Thyroid gland (tissue), 4 donors: ENCODE measurements around the gene GPC1. TPM values are rescaled to one million over a fixed set of nuclear protein-coding genes. Genes with fewer than 3 reads are reported as not detected.

Source experiments
- DNase-seq, 2 donors: peaks; one replicate each; pipeline ENCODE4 v3.0.0-alpha.2; 2019
- H3K27ac ChIP-seq, 3 donors: fragments of 200-600 bp; sonication (generic); 1 replicate in 2 of 3; 2 replicates in 1 of 3; pipeline ENCODE4 v1.5.1; 2016 to 2019; ENCODE audit warnings: mild to moderate bottlenecking in 1 of 3, moderate library complexity in 1 of 3
- H3K27me3 ChIP-seq: fragments of 200-600 bp; sonication (generic); one replicate; pipeline ENCODE4 v1.5.1; 2019
- H3K36me3 ChIP-seq, 2 donors: fragments of 200-600 bp; sonication (generic); one replicate each; pipeline ENCODE4 v1.5.1; 2016 to 2019
- H3K4me1 ChIP-seq, 2 donors: fragments of 200-600 bp; sonication (generic); one replicate each; pipeline ENCODE4 v1.5.1; 2017 to 2019
- H3K4me3 ChIP-seq, 3 donors: fragments of 200-600 bp; sonication (generic); replicated peaks in 1 of 3; 1 replicate in 2 of 3; 2 replicates in 1 of 3; pipeline ENCODE4 v1.5.1; 2016; ENCODE audit warnings: mild to moderate bottlenecking in 1 of 3
- H3K9me3 ChIP-seq: fragments of 200-600 bp; sonication (generic); one replicate; pipeline ENCODE4 v1.5.1; 2017
- POLR2A ChIP-seq, 2 donors: fragments of 450-650 bp; IDR thresholded peaks; one replicate each; pipeline ENCODE4 v1.6.1; 2017; ENCODE audit warnings: antibody characterized with exemption in 2 of 2, mild to moderate bottlenecking in 2 of 2, moderate library complexity in 1 of 2
- WGBS, 2 donors: methylation state at CpG; one replicate each; pipeline ENCODE4 v1.1.5; 2017; 5-methylcytosine and 5-hydroxymethylcytosine counted together
- intact Hi-C: fragments of 100-400 bp; cut with DNase I; formaldehyde crosslinking; loops from one replicate; pipeline ENCODE4 v1.15.1; 2023
- total RNA-seq, 4 donors: library from RNA; depleted of rRNA; stranded (reverse); fragments of >200 nt; gene quantifications; one replicate each; pipeline ENCODE4 v1.2.3, GENCODE V29; 2016
- TF ChIP-seq, protein P1 (sequence below), 6 experiments: fragments of 200-600 bp in 3 of 6; fragments of 450-650 bp in 3 of 6; sonication (generic) in 3 of 6; IDR thresholded peaks; one replicate each; pipeline ENCODE4 v1.5.1; 2016 to 2019; ENCODE audit warnings: antibody characterized with exemption in 6 of 6, mild to moderate bottlenecking in 2 of 6, inconsistent platforms in 1 of 6, moderate library complexity in 1 of 6

GPC1 gene
- total RNA-seq, 4 donors from 2014 or later: 14.1 to 35.5 (median 26.8) TPM

DNA sequence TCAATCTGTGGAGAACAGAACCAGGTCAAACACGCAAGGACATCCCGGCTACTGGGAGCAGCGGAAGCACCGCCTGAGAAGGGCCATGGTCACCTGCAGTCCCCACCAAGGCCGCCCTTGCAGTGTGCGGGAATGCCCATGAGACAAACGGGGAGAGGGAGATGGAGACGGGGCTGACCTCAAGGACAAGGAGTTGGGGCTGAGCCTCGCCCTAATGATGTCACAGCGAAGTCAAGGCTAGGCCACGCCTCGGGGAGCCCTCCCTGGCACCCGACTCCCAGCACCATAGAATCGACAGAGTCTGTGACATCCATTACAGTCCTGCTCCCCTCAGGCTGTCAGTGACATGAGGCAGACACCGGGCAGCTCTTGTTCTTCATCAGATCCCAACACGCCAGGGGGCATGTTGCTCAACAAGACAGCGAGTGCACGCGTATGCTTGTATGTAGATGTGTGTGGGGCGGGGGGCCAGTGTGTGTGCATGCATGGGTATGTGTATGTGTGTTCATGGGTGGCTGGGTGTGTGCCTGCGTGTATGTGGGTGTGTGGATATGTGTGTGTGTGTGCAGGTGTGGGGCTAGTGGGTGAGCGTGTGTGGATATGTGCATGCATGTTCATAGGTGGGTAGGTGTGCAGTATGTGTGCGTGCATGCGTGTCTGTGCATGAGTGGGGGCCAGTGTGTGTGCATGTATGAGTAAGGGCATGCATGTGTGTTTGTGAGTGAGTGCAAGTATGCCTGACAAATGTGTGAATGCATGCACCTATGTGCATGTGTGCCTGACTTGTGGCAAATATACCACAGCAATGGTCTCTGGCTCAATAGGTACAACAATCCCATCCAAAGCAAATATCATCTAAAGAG is 65.3 kb downstream of the GPC1 start:
- TF ChIP-seq, protein P1, sequence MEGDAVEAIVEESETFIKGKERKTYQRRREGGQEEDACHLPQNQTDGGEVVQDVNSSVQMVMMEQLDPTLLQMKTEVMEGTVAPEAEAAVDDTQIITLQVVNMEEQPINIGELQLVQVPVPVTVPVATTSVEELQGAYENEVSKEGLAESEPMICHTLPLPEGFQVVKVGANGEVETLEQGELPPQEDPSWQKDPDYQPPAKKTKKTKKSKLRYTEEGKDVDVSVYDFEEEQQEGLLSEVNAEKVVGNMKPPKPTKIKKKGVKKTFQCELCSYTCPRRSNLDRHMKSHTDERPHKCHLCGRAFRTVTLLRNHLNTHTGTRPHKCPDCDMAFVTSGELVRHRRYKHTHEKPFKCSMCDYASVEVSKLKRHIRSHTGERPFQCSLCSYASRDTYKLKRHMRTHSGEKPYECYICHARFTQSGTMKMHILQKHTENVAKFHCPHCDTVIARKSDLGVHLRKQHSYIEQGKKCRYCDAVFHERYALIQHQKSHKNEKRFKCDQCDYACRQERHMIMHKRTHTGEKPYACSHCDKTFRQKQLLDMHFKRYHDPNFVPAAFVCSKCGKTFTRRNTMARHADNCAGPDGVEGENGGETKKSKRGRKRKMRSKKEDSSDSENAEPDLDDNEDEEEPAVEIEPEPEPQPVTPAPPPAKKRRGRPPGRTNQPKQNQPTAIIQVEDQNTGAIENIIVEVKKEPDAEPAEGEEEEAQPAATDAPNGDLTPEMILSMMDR (IDR thresholded peaks at IDR 0.05): no peak
- no peak for TF ChIP-seq POLR2A (IDR thresholded peaks at IDR 0.05)
- Histone ChIP-seq H3K4me1 (no peaks in the 10 kb centered on the region), H3K27me3 (no peaks in the 10 kb centered on the region), H3K4me3 (no peak overlapping the region), H3K36me3 (peaks cover 8 to 10% of the 10 kb centered on the region in 2 donors), H3K9me3 (no peaks in the 10 kb centered on the region), H3K27ac (no peak overlapping the region)
- 94 to 96% methylated on average over 18 to 24 of the region's 24 CpGs for WGBS, 2 donors
- intact Hi-C loops: loop anchor here (10.0 kb wide), 1 partner anchor 204 kb away; no protein-coding TSS in a partner anchor
- no peak for DNase-seq

DNA sequence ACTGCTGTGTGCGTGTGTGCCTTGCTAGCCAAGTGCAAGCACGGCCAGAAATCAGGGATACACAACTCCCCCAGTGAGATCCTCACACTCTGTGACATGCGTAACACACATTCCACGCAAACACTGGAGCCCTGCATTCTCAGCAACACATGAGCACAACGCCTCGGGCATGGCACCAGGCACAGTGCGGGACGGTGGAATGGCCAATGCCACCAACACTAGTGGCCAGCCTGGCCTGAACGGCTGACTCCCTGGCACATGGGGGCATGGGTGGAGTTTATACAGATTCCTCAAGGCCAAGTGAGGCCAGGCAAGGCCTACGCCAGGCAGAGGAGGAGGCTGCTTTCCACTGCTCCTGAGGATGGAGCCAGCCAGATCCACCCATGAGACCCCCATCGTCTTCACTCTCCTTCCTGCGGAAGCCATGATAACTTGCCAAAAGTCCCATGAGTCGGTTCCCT is 66.1 kb downstream of the GPC1 start:
- Histone ChIP-seq H3K27ac (no peak overlapping the region), H3K9me3 (no peaks in the 10 kb centered on the region), H3K36me3 (peaks cover 6 to 10% of the 10 kb centered on the region in 2 donors), H3K4me1 (no peaks in the 10 kb centered on the region), H3K4me3 (no peak overlapping the region), H3K27me3 (no peaks in the 10 kb centered on the region)
- TF ChIP-seq, protein P1 (IDR thresholded peaks at IDR 0.05): no peak
- no peak for TF ChIP-seq POLR2A (IDR thresholded peaks at IDR 0.05)
- WGBS, 2 donors: 91 to 95% methylated on average over 5 to 9 of the region's 13 CpGs
- no peak for DNase-seq
- intact Hi-C loops: loop anchor here (10.0 kb wide), 1 partner anchor 203 kb away; no protein-coding TSS in a partner anchor

DNA sequence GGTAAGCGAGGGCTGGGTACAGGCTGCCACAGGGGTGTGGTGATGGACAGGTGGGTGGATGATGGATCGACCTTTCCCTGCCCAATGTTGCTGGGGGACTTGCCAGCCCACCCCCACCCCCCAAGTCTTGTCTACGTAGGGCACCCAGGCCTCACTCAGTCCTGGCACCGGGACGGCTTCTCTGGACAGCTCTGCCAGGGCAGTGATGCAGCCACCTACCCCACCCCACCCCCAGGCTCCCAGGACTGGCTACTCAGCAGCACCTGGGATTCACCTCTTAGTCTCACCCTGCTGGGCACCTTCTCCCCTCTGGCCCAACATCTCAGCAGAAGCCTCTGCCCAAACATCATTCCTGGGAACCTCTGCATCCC is 66.6 kb downstream of the GPC1 start:
- intact Hi-C loops: loop anchor here (10.0 kb wide), 1 partner anchor 203 kb away; no protein-coding TSS in a partner anchor
- H3K27ac ChIP-seq: no peak overlapping the region
- DNase-seq: no peak
- TF ChIP-seq POLR2A (IDR thresholded peaks at IDR 0.05): no peak
- TF ChIP-seq, protein P1 (IDR thresholded peaks at IDR 0.05): no peak
- no peak overlapping the region for H3K4me3 ChIP-seq
- H3K9me3 ChIP-seq: no peaks in the 10 kb centered on the region
- H3K36me3 ChIP-seq: peaks cover 5 to 10% of the 10 kb centered on the region in 2 donors
- 78 to 90% methylated on average over 1 to 5 of the region's 5 CpGs for WGBS, 2 donors
- H3K27me3 ChIP-seq: no peaks in the 10 kb centered on the region
- no peaks in the 10 kb centered on the region for H3K4me1 ChIP-seq

DNA sequence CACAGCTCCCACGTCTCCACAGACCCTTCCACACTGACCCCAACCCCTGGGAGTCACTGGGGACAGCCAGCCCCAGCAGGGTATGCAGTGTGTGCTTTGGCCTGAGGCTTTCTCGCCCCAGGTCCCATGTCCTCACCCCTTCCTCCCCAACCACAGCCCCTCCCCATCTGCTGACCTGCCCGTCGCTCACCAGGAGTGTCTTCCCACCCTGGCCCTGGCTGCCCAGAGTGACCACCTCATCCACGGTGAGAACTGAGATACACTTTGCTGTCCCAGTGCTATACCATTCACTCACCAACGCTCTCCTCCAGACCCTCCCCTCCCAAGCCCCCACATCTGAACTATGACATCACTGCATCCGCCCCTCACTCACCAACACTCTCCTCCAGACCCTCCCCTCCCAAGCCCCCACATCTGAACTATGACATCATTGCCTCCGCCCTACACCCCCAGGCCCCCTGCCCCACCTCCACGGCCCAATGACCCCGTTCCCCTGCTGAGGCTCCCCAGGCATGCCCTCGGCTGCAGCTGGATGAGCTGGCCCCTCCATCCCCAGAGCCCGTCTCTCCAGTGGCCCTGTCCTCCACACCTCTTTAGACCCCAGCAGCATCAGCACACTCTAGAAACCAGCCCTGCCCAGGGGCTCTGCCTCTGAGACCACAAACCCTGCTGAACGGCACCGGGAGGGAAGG is 67.1 kb downstream of the GPC1 start:
- no peak for DNase-seq
- no peaks in the 10 kb centered on the region for H3K4me1 ChIP-seq
- H3K9me3 ChIP-seq: no peaks in the 10 kb centered on the region
- 81 to 87% methylated on average over 13 to 14 of the region's 14 CpGs for whole genome bisulfite sequencing, 2 donors
- no peaks in the 10 kb centered on the region for H3K27me3 ChIP-seq
- H3K4me3 ChIP-seq: no peak overlapping the region
- TF ChIP-seq POLR2A (IDR thresholded peaks at IDR 0.05): no peak
- TF ChIP-seq, protein P1 (IDR thresholded peaks at IDR 0.05): no peak
- H3K36me3 ChIP-seq: peaks cover 5 to 10% of the 10 kb centered on the region in 2 donors
- intact Hi-C loops: loop anchor here (10.0 kb wide), 1 partner anchor 202 kb away; no protein-coding TSS in a partner anchor
- no peak overlapping the region for H3K27ac ChIP-seq
